ENCODE data around the gene EHBP1.
"Not testable (repeated sequence)": the region's sequence is repeated elsewhere in the genome, so short reads cannot be mapped to it uniquely, and the experiment has no call there.

EHBP1 gene

GRCh38 chr2:63015389-63015788 is 309.9 kb downstream of the EHBP1 start:
- DNase-seq (ENCODE audit: low read depth in 3 of 3), result no peak

DNA sequence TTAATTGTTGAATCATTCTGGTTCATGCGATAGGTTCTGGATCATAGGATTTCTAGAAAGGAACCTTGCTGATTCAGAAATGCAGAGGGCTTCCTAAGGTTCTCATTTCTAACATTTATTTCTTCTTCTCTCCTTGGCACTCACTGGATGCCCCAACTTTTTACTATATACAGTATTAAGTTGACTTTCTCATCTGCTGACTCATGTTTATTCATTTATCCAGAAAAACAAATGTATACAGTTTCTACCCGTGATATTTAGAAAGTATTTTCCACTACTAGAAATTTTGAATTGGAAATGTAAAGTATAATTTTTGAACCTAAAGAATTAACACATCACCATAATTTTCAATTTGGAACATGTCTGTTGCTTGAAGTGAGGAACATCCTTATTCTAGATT is 312.9 kb downstream of the EHBP1 start:
- no peak for DNase-seq (ENCODE audit: low read depth in 3 of 3)

DNA sequence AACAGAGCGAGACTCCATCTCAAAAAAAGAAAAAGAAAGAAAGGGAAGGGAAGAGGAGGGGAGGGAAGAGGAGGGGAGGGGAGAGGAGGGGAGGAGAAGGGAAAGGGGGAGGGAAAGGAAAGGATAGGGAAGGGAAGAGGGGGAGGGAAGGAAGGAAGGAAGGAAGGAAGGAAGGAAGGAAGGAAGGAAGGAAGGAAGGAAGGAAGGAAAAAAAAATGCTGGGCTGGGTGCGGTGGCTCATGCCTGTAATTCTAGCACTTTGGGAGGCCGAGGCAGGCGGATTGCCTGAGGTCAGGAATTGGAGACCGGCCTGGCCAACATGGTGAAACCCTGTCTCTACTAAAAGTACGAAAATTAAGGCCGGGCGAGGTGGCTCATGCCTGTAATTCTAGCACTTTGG is 314.2 kb downstream of the EHBP1 start:
- DNase-seq (ENCODE audit: low read depth in 3 of 3), result not testable (repeated sequence)

DNA sequence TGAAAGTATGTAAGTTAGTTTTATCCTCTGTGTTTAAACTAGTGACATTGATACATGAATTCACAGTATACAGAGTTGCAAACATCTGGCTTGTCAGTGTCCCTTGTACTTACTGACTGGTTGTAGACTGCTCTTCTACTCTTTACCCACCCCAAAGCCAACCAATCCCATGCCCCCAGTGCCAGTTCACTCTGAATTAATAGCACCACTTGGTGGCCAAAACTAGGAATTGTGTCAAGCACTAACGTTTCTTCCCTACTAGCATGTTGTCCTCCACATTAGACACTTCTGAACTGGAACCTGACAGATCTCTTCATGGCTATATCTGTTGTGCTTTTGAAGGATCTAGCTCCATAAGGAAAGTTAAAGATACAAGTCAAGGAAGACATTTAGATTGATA is 317.9 kb downstream of the EHBP1 start:
- no peak for DNase-seq (ENCODE audit: low read depth in 3 of 3)

DNA sequence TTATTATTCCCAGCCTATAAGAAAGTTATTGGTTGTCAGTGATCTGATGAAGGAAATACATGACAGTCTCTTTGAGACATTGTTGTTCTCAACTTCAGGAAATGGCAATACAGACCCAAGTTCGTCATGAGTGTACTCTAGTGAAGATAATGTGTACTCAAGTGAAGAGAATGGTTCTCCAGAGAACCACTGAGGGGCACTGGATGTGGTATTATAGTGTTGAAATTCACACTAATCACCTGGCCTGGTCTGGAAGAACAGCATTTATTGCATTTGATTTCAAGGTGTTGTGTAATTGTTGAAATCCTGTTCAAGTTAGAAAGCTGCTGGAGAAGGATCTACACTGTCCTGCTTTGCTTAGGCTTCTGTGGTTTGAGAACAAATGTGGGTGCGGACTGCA is 321.7 kb downstream of the EHBP1 start:
- no peak for DNase-seq (ENCODE audit: low read depth in 3 of 3)

GRCh38 chr2:63029058-63029457 is 323.5 kb downstream of the EHBP1 start:
- no peak for DNase-seq (ENCODE audit: low read depth in 3 of 3)

DNA sequence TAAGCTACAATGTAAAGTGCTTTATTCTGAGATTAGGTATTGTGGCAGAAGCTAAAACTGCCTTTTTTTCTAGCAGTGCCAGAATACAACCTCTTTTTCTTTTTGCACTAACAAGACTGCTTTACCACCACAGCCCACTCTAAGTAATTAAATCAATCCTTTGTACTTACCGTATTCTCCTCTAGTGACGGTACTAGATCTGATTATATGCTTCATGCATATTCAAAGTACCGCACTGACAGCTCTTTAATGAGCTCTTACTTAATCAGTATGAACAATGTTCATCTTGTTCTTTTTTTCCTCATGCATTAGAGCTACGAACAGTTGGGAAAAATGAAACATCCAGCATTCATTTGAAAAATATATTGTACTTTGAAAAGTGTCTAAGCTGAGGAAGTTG is 329.0 kb downstream of the EHBP1 start:
- no peak for DNase-seq (ENCODE audit: low read depth in 3 of 3)

DNA sequence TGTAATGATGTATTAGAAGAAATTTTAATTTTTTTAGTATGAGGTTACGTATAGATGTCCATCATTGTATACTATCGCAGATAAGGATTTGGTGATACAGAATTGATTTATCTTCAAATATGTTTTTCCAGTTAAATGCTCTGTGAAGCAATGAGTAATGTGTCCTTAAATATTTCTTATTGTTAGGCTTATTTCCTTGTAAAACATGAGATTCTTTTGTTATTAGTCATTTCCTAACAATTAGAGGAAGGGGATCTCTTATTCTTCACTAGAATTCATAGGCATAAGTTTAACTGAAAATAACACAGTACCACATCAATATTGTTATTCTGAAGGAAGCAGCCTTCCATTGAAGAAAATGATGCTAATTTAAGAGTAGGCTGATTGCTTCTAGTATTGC is 329.7 kb downstream of the EHBP1 start:
- no peak for DNase-seq (ENCODE audit: low read depth in 3 of 3)

DNA sequence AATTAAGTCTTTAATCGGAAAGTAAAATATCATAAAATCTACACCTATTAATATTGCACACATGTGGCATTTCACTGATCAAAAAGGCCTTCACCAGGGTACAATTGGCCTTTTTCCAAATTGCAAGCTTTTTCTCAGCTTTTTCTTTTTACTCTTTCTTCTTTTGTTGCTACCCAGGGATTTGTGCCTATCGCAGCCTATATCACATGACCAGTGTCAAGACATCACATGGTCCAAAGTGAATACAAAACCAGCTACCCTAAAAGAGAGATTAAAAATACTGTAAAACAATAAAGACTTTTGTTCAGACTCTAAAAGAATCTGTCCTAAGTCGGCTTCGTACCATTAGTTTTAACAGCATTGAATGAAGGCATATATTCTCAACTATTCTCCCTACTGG is 330.1 kb downstream of the EHBP1 start:
- DNase-seq (ENCODE audit: low read depth in 3 of 3), result no peak

DNA sequence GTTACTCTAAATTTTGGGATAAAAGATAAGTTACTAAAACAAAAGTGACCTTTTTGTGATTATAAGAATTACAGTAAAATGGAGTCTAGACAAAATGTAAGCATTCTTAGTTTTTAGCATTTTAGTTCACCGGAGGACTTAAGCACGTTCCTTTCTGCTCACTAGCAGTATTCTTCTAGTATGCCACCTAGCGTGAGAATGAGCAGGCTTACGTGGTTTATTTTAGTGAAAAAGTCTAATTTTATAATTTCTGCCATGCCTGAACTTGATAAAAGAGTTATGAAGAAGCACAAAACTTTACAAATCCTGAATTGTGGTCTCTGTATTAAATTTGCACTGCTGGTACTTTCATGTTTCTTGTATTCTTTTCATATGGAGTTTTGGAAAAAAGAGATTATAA is 332.5 kb downstream of the EHBP1 start:
- DNase-seq (ENCODE audit: low read depth in 3 of 3), result no peak

GRCh38 chr2:63040586-63040985 is 335.1 kb downstream of the EHBP1 start:
- DNase-seq (ENCODE audit: low read depth in 3 of 3), result no peak

- DNase-seq (ENCODE audit: low read depth in 3 of 3), result no peak
Observed at GRCh38 chr2:63041592-63041991, 336.1 kb downstream of the EHBP1 start.

DNA sequence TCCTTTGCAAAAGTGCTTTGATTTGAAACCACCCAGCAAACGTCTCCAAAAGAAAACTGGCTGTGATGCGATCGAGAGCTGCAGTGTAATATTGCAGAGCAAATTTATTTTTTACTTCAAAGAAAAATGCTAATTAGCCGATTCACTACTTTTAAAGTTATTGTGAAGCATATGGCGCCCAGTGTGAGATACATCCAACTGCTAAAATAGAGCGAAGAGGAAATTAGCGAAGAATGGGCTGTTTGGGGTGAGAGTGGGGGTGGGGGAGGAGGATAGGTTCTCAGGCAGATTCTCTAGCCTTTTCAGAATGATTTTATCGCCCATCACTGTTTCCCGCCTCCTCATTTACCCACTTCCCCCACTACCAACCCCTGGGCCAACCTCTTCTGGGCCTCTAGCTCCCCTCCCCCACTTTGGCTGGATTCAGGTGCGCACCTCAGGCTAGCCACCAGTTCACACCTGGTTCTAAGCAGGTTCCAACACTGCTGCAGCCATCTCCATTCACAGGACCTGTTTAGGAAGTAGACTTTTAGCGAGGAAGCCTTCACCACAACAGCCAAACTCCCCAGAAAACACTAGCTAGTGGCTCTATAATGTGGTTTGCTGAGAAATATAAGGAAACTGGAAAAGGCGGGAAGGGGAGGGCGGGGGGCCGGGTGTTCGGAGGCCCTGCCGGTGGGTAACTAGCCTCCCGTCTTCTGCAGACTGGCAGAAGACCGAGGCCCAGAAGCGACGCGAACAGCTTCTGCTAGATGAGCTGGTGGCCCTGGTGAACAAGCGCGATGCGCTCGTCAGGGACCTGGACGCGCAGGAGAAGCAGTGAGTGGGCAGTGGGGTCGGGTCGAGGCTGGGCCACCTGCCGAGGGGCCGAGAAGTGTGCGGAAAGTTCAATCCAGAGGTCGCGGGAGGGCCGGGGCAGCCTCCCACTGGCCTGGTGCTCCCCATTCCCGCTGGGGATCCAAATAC is 339.1 kb downstream of the EHBP1 start:
- DNase-seq (ENCODE audit: low read depth in 3 of 3), result no peak

GRCh38 chr2:63046552-63046951 is 341.0 kb downstream of the EHBP1 start:
- DNase-seq (ENCODE audit: low read depth in 3 of 3), result no peak

- DNase-seq (ENCODE audit: low read depth in 3 of 3), result no peak
Observed at GRCh38 chr2:63046961-63047320, 341.4 kb downstream of the EHBP1 start.

- DNase-seq (ENCODE audit: low read depth in 3 of 3), result peak in 1 of 3 donors; percentile 9
Observed at GRCh38 chr2:63047321-63048279, 342.1 kb downstream of the EHBP1 start.

DNA sequence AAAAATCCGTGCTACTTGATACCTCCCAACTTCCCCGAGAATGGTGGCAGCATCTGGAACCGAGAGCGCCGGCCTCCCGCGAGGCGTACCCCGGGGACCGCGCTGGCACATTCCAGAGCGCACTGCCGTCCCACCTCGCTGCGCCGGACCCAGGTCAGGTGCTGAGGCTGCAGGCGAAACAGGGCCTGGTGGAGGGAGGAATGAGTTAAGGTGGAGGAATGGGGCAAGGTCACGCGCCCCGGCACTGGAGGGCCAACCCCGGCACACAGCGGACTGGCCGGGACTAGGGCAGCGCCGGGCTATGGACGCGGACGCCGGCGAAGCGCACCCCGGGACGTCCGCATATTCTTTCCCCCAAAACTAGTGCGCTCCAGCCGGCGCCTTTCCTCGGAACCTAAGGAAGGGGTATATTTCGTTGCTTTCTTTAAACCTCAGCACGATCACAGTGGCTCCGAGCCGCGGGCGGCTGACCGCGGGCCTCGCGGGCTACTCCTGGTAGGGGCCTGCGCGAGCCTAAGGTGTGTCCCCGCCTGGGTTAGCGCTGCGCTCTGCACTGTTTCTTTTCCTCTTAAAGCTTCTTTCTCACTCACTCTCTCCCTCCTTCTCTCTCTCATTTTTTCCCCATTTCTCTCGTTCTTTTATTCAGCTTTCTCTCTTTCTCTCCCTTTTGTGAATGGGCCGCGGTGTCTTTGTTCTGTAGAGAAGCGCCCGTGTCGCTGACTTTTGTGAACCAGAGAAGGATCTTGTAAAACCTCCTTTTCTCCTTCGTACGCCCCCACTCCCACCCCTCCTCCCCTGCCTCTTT is 343.1 kb downstream of the EHBP1 start:
- DNase-seq (ENCODE audit: low read depth in 3 of 3), result peak in 1 of 3 donors; percentile 10

DNA sequence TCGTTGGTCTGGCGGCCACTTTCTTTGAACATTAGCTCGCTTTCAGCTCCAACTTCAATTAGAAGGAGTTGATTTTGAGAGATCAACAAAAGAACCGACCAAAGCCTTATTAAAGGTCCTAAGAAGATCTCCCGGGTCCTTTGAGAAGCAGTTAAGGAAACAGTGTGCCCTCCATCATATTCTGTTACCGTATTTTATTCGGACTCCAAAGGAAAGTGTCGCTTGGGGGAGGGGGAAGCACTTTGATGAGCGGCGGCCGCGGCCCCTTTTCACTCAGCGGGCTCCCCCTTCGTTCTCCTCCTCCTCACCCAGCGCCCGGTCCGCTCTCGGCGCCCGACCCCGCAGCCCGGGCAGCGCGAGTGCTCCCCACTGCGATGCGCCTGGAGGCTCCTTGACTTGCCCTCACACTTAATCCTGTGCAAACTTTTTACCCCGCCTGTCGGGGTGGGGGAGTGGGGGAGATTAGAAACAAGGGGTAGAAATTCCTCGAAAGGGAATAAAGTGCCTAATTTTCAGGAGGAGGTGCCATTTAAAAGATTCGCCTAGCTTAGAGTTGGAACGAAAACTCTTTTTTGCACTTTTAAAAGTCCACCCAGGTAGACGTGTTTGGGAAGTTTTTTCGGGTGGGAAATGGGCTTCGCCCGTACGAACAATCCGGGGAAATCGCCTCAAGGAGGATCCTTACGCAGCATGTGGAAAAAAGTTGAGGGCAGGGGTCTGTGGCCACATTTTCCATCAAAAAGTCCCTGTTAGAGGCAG is 343.9 kb downstream of the EHBP1 start:
- peak in 1 of 3 donors; percentile 2 for DNase-seq (ENCODE audit: low read depth in 3 of 3)

DNA sequence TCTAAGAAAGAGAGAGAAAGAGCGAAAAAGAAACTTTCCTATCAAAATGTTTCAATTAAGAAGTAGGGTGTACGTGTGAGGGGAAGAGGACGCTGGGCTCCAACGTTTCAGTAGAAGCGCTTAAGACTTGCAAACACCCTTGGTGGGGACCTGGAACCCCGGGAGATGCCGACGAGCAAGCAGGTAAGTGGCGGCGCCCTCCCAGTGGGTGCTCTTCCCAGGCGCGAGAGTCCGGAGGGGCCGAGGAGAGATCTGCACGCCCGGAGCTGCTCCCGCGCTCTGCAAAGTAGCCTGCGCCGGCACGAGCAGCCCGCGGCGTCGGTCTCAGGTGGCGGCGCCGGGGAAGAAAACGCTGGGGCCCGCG is 344.4 kb downstream of the EHBP1 start:
- DNase-seq (ENCODE audit: low read depth in 3 of 3), result peak in 1 of 3 donors; percentile 11

- DNase-seq (ENCODE audit: low read depth in 3 of 3), result peak in 1 of 3 donors; percentile 47
Observed at GRCh38 chr2:63050334-63051041, 345.0 kb downstream of the EHBP1 start, which contains the start of gene OTX1. Gene OTX1 (plus strand): TSS chr2:63050830. CDS start chr2:63052991, 2,161 bp downstream.

Measured in stimulated activated CD4-positive, alpha-beta T cell treated with anti-CD3 and anti-CD28 coated beads, TNF-alpha, amount 100 ng/mL, for 48 hours (primary cell).